ENCODE results near the gene LAMA2.

LAMA2 gene

GRCh38 chr6:129251669-129252376 lies 368.9 kb downstream of the LAMA2 start:
- DNase-seq (ENCODE audit: low read depth): peak; percentile 83
- TF ChIP-seq CTCF (IDR thresholded peaks at IDR 0.05; ENCODE audit: insufficient read depth, low read depth, low read length, missing control alignments): peak; percentile 92
- no peak overlapping the region for H3K4me3 ChIP-seq (ENCODE audit: low read length)

GRCh38 chr6:129252377-129253071 lies 369.6 kb downstream of the LAMA2 start:
- DNase-seq (ENCODE audit: low read depth): no peak
- no peak overlapping the region for H3K4me3 ChIP-seq (ENCODE audit: low read length)
- TF ChIP-seq CTCF (IDR thresholded peaks at IDR 0.05; ENCODE audit: insufficient read depth, low read depth, low read length, missing control alignments): no peak

GRCh38 chr6:129253242-129253641 lies 370.3 kb downstream of the LAMA2 start:
- no peak for DNase-seq (ENCODE audit: low read depth)
- no peak for TF ChIP-seq CTCF (IDR thresholded peaks at IDR 0.05; ENCODE audit: insufficient read depth, low read depth, low read length, missing control alignments)
- H3K4me3 ChIP-seq (ENCODE audit: low read length): no peak overlapping the region

- no peak for DNase-seq (ENCODE audit: low read depth)
- no peak for TF ChIP-seq CTCF (IDR thresholded peaks at IDR 0.05; ENCODE audit: insufficient read depth, low read depth, low read length, missing control alignments)
These were observed 370.8 kb downstream of the LAMA2 start for GRCh38 chr6:129253727-129254126.

GRCh38 chr6:129257196-129257595 lies 374.3 kb downstream of the LAMA2 start:
- no peak overlapping the region for H3K4me3 ChIP-seq (ENCODE audit: low read length)
- no peak for DNase-seq (ENCODE audit: low read depth)
- no peak for TF ChIP-seq CTCF (IDR thresholded peaks at IDR 0.05; ENCODE audit: insufficient read depth, low read depth, low read length, missing control alignments)

More at GRCh38 chr6:129253727-129254126, 370.8 kb downstream of the LAMA2 start:
- no peak overlapping the region for H3K4me3 ChIP-seq (ENCODE audit: low read length)

- no peak for TF ChIP-seq CTCF (IDR thresholded peaks at IDR 0.05; ENCODE audit: insufficient read depth, low read depth, low read length, missing control alignments)
- H3K4me3 ChIP-seq (ENCODE audit: low read length): no peak overlapping the region
- no peak for DNase-seq (ENCODE audit: low read depth)
These were observed 379.7 kb downstream of the LAMA2 start for GRCh38 chr6:129262661-129263060.

Measured in epithelial cell of esophagus (primary cell).